ENCODE measurements around the gene NPIPB9.
"Not testable (repeated sequence)": the region's sequence is repeated elsewhere in the genome, so short reads cannot be mapped to it uniquely, and the experiment has no call there.

GRCh38 chr16:28740631-28741030 lies 11.0 kb upstream of the NPIPB9 start:
- TF ChIP-seq POLR2A, CTCF (IDR thresholded peaks at IDR 0.05): not testable (repeated sequence)
